Measurements from ENCODE around the gene FAM72B. TPM values are rescaled to one million over a fixed set of nuclear protein-coding genes. Genes with fewer than 3 reads are reported as not detected.
"Not testable (repeated sequence)": the region's sequence is repeated elsewhere in the genome, so short reads cannot be mapped to it uniquely, and the experiment has no call there.

The FAM72B gene
- total RNA-seq, 2 experiments from 2014 or later = 23.9 to 24.1 TPM

- POLR2A ChIA-PET; H3K4me3 Mint-ChIP-seq; H3K9me3 Mint-ChIP-seq; H3K27me3 Mint-ChIP-seq; H3K36me3 Mint-ChIP-seq; DNase-seq; H3K4me1 Mint-ChIP-seq; H3K27ac Mint-ChIP-seq; ATAC-seq (ENCODE audit: low read depth): not testable (repeated sequence)
Measured at GRCh38 chr1:121210778-121211177, 26.6 kb upstream of the FAM72B start.

- DNase-seq; ATAC-seq (ENCODE audit: low read depth); H3K36me3 Mint-ChIP-seq; H3K9me3 Mint-ChIP-seq; POLR2A ChIA-PET; H3K27ac Mint-ChIP-seq; H3K27me3 Mint-ChIP-seq; H3K4me1 Mint-ChIP-seq; H3K4me3 Mint-ChIP-seq: not testable (repeated sequence)
Measured at GRCh38 chr1:121208375-121208774, 24.2 kb upstream of the FAM72B start.

- POLR2A ChIA-PET; H3K4me3 Mint-ChIP-seq; H3K27ac Mint-ChIP-seq; H3K4me1 Mint-ChIP-seq; H3K27me3 Mint-ChIP-seq; H3K36me3 Mint-ChIP-seq; ATAC-seq (ENCODE audit: low read depth); H3K9me3 Mint-ChIP-seq; DNase-seq: not testable (repeated sequence)
Measured at GRCh38 chr1:121207328-121207727, 23.2 kb upstream of the FAM72B start.

GRCh38 chr1:121205786-121206711 lies 21.9 kb upstream of the FAM72B start:
- H3K27me3 Mint-ChIP-seq; H3K9me3 Mint-ChIP-seq; H3K27ac Mint-ChIP-seq; ATAC-seq (ENCODE audit: low read depth); H3K4me3 Mint-ChIP-seq; POLR2A ChIA-PET; H3K36me3 Mint-ChIP-seq; DNase-seq; H3K4me1 Mint-ChIP-seq: not testable (repeated sequence)

- H3K9me3 Mint-ChIP-seq, H3K4me3 Mint-ChIP-seq, POLR2A ChIA-PET: not testable (repeated sequence)
Measured at GRCh38 chr1:121202986-121203385, 18.8 kb upstream of the FAM72B start.

GRCh38 chr1:121200985-121201981 lies 17.1 kb upstream of the FAM72B start:
- H3K27ac Mint-ChIP-seq; H3K4me3 Mint-ChIP-seq; H3K4me1 Mint-ChIP-seq; ATAC-seq (ENCODE audit: low read depth); H3K27me3 Mint-ChIP-seq; H3K36me3 Mint-ChIP-seq; POLR2A ChIA-PET; H3K9me3 Mint-ChIP-seq; DNase-seq: not testable (repeated sequence)

More at GRCh38 chr1:121202986-121203385, 18.8 kb upstream of the FAM72B start:
- H3K27ac Mint-ChIP-seq; H3K36me3 Mint-ChIP-seq; H3K27me3 Mint-ChIP-seq; H3K4me1 Mint-ChIP-seq; ATAC-seq (ENCODE audit: low read depth); DNase-seq: not testable (repeated sequence)

GRCh38 chr1:121200232-121200631 lies 16.1 kb upstream of the FAM72B start:
- H3K36me3 Mint-ChIP-seq; DNase-seq; H3K27me3 Mint-ChIP-seq; POLR2A ChIA-PET; H3K4me1 Mint-ChIP-seq; H3K27ac Mint-ChIP-seq; ATAC-seq (ENCODE audit: low read depth); H3K4me3 Mint-ChIP-seq; H3K9me3 Mint-ChIP-seq: not testable (repeated sequence)

GRCh38 chr1:121199763-121200162 lies 15.6 kb upstream of the FAM72B start:
- H3K27me3 Mint-ChIP-seq; H3K4me1 Mint-ChIP-seq; DNase-seq; H3K9me3 Mint-ChIP-seq; H3K36me3 Mint-ChIP-seq; POLR2A ChIA-PET; H3K27ac Mint-ChIP-seq; ATAC-seq (ENCODE audit: low read depth); H3K4me3 Mint-ChIP-seq: not testable (repeated sequence)

GRCh38 chr1:121197095-121197882 lies 13.1 kb upstream of the FAM72B start:
- H3K27ac Mint-ChIP-seq, H3K36me3 Mint-ChIP-seq, H3K27me3 Mint-ChIP-seq: not testable (repeated sequence)

GRCh38 chr1:121192512-121192911 lies 8.4 kb upstream of the FAM72B start:
- POLR2A ChIA-PET; DNase-seq; H3K4me1 Mint-ChIP-seq; H3K4me3 Mint-ChIP-seq; H3K9me3 Mint-ChIP-seq; H3K27ac Mint-ChIP-seq; H3K27me3 Mint-ChIP-seq; H3K36me3 Mint-ChIP-seq; ATAC-seq (ENCODE audit: low read depth): not testable (repeated sequence)

More at GRCh38 chr1:121197095-121197882, 13.1 kb upstream of the FAM72B start:
- H3K9me3 Mint-ChIP-seq; ATAC-seq (ENCODE audit: low read depth); H3K4me1 Mint-ChIP-seq; DNase-seq; POLR2A ChIA-PET; H3K4me3 Mint-ChIP-seq: not testable (repeated sequence)

GRCh38 chr1:121187914-121188313 lies 3.8 kb upstream of the FAM72B start:
- H3K36me3 Mint-ChIP-seq; DNase-seq; H3K27me3 Mint-ChIP-seq; H3K9me3 Mint-ChIP-seq; ATAC-seq (ENCODE audit: low read depth); POLR2A ChIA-PET; H3K4me1 Mint-ChIP-seq; H3K27ac Mint-ChIP-seq: not testable (repeated sequence)
- H3K4me3 Mint-ChIP-seq = peak overlapping the region; percentile 46

- DNase-seq; H3K27ac Mint-ChIP-seq; H3K36me3 Mint-ChIP-seq; H3K9me3 Mint-ChIP-seq; ATAC-seq (ENCODE audit: low read depth); H3K4me3 Mint-ChIP-seq; H3K27me3 Mint-ChIP-seq; POLR2A ChIA-PET; H3K4me1 Mint-ChIP-seq: not testable (repeated sequence)
Measured at GRCh38 chr1:121186191-121186590, 2.1 kb upstream of the FAM72B start.

GRCh38 chr1:121185140-121185708 lies 1.1 kb upstream of the FAM72B start:
- H3K9me3 Mint-ChIP-seq, H3K27me3 Mint-ChIP-seq, H3K36me3 Mint-ChIP-seq, H3K4me1 Mint-ChIP-seq, POLR2A ChIA-PET, DNase-seq: not testable (repeated sequence)
- Mint-ChIP-seq H3K27ac (peak overlapping the region; percentile 90), H3K4me3 (peak overlapping the region; percentile 96)
- ATAC-seq (ENCODE audit: low read depth) = peak; percentile 2
